Liver (tissue), 3 donors: ENCODE results near the gene PF4V1.

ENCODE experiments used
- FOXA1 ChIP-seq: IDR thresholded peaks from 2 replicates; pipeline ENCODE4 v1.6.1; 2016; ENCODE audit warnings: antibody characterized with exemption
- RAD21 ChIP-seq, 2 donors: IDR thresholded peaks; 2 replicates each; pipeline ENCODE4 v1.6.1; 2016; ENCODE audit warnings: antibody characterized with exemption in 2 of 2, mild to moderate bottlenecking in 2 of 2
- SP1 ChIP-seq: IDR thresholded peaks from 2 replicates; pipeline ENCODE4 v1.6.1; 2018; ENCODE audit warnings: antibody characterized with exemption, mild to moderate bottlenecking
- TF ChIP-seq, protein P1 (sequence below): fragments of 150-350 bp; IDR thresholded peaks from 2 replicates; pipeline ENCODE4 v1.5.1; 2017; ENCODE audit warnings: improper control_type of control experiment, low read depth, low read length; ENCODE audit not compliant: missing input control
- TF ChIP-seq, protein P2 (sequence below): IDR thresholded peaks from 2 replicates; pipeline ENCODE4 v1.6.1; 2016; ENCODE audit warnings: antibody characterized with exemption, mild to moderate bottlenecking
- TF ChIP-seq, protein P3 (sequence below): IDR thresholded peaks from 2 replicates; pipeline ENCODE4 v1.6.1; 2016; ENCODE audit warnings: antibody characterized with exemption
- donor health status: healthy.
- donor health status: healthy.

DNA sequence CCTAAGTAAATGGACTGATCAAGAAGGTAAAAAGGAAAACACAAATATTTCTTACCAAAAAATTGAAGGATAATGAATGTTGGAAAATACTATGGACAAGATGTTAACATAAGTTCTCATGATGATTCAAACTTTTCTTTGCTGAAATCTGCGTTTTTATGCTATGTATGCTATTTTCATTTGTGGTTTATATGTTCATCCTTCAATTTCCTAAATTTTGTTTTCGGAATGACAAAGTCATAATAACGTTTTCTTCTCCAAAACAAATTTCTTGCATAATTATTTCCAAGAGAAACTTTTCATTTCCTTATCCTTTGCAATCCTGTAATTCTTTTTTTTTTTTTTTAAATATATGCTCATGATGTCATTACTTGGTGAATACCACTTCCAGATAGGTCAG lies 7.8 kb downstream of the PF4V1 start:
- TF ChIP-seq, protein P1, sequence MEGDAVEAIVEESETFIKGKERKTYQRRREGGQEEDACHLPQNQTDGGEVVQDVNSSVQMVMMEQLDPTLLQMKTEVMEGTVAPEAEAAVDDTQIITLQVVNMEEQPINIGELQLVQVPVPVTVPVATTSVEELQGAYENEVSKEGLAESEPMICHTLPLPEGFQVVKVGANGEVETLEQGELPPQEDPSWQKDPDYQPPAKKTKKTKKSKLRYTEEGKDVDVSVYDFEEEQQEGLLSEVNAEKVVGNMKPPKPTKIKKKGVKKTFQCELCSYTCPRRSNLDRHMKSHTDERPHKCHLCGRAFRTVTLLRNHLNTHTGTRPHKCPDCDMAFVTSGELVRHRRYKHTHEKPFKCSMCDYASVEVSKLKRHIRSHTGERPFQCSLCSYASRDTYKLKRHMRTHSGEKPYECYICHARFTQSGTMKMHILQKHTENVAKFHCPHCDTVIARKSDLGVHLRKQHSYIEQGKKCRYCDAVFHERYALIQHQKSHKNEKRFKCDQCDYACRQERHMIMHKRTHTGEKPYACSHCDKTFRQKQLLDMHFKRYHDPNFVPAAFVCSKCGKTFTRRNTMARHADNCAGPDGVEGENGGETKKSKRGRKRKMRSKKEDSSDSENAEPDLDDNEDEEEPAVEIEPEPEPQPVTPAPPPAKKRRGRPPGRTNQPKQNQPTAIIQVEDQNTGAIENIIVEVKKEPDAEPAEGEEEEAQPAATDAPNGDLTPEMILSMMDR: no peak
- TF ChIP-seq RAD21 (IDR thresholded peaks at IDR 0.05) (no peak), FOXA1 (no peak), SP1 (no peak)
- TF ChIP-seq, protein P2, sequence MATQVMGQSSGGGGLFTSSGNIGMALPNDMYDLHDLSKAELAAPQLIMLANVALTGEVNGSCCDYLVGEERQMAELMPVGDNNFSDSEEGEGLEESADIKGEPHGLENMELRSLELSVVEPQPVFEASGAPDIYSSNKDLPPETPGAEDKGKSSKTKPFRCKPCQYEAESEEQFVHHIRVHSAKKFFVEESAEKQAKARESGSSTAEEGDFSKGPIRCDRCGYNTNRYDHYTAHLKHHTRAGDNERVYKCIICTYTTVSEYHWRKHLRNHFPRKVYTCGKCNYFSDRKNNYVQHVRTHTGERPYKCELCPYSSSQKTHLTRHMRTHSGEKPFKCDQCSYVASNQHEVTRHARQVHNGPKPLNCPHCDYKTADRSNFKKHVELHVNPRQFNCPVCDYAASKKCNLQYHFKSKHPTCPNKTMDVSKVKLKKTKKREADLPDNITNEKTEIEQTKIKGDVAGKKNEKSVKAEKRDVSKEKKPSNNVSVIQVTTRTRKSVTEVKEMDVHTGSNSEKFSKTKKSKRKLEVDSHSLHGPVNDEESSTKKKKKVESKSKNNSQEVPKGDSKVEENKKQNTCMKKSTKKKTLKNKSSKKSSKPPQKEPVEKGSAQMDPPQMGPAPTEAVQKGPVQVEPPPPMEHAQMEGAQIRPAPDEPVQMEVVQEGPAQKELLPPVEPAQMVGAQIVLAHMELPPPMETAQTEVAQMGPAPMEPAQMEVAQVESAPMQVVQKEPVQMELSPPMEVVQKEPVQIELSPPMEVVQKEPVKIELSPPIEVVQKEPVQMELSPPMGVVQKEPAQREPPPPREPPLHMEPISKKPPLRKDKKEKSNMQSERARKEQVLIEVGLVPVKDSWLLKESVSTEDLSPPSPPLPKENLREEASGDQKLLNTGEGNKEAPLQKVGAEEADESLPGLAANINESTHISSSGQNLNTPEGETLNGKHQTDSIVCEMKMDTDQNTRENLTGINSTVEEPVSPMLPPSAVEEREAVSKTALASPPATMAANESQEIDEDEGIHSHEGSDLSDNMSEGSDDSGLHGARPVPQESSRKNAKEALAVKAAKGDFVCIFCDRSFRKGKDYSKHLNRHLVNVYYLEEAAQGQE: no peak
- TF ChIP-seq, protein P3, sequence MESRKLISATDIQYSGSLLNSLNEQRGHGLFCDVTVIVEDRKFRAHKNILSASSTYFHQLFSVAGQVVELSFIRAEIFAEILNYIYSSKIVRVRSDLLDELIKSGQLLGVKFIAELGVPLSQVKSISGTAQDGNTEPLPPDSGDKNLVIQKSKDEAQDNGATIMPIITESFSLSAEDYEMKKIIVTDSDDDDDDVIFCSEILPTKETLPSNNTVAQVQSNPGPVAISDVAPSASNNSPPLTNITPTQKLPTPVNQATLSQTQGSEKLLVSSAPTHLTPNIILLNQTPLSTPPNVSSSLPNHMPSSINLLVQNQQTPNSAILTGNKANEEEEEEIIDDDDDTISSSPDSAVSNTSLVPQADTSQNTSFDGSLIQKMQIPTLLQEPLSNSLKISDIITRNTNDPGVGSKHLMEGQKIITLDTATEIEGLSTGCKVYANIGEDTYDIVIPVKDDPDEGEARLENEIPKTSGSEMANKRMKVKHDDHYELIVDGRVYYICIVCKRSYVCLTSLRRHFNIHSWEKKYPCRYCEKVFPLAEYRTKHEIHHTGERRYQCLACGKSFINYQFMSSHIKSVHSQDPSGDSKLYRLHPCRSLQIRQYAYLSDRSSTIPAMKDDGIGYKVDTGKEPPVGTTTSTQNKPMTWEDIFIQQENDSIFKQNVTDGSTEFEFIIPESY: no peak
